ENCODE results near the gene JHY.
"Not testable (repeated sequence)": the region's sequence is repeated elsewhere in the genome, so short reads cannot be mapped to it uniquely, and the experiment has no call there.

The JHY gene

GRCh38 chr11:122882189-122882856 is at the start of gene JHY:
Gene JHY (plus strand): TSS chr11:122882759. CDS start chr11:122885850, 3,091 bp downstream.
- no peak for DNase-seq

GRCh38 chr11:122833846-122834464 is 48.6 kb upstream of the JHY start:
- DNase-seq: peak; percentile 30

- no peak for DNase-seq
Measured at GRCh38 chr11:122836916-122837315, 45.6 kb upstream of the JHY start.

GRCh38 chr11:122837528-122838346 is 44.8 kb upstream of the JHY start:
- no peak for DNase-seq

- DNase-seq: no peak
Measured at GRCh38 chr11:122843281-122844141, 39.0 kb upstream of the JHY start.

GRCh38 chr11:122847466-122847865 is 35.1 kb upstream of the JHY start:
- DNase-seq: peak; percentile 88

GRCh38 chr11:122848186-122848585 is 34.4 kb upstream of the JHY start:
- peak; percentile 49 for DNase-seq

- peak; percentile 57 for DNase-seq
Measured at GRCh38 chr11:122850076-122850631, 32.4 kb upstream of the JHY start.

GRCh38 chr11:122851366-122851966 is 31.1 kb upstream of the JHY start:
- DNase-seq: peak; percentile 51

- DNase-seq: no peak
Measured at GRCh38 chr11:122852074-122852795, 30.3 kb upstream of the JHY start.

- DNase-seq: peak; percentile 41
Measured at GRCh38 chr11:122852796-122853160, 29.8 kb upstream of the JHY start.

GRCh38 chr11:122853261-122853660 is 29.3 kb upstream of the JHY start:
- DNase-seq: no peak

- DNase-seq: peak; percentile 83
Measured at GRCh38 chr11:122853971-122854446, 28.6 kb upstream of the JHY start.

- DNase-seq: no peak
Measured at GRCh38 chr11:122861631-122862030, 20.9 kb upstream of the JHY start.

GRCh38 chr11:122862091-122862490 is 20.5 kb upstream of the JHY start:
- DNase-seq: no peak

- DNase-seq: not testable (repeated sequence)
Measured at GRCh38 chr11:122863154-122863553, 19.4 kb upstream of the JHY start.

- peak; percentile 72 for DNase-seq
Measured at GRCh38 chr11:122863704-122864326, 18.7 kb upstream of the JHY start.

- peak; percentile 86 for DNase-seq
Measured at GRCh38 chr11:122864386-122865115, 18.0 kb upstream of the JHY start.

GRCh38 chr11:122869622-122870021 is 12.9 kb upstream of the JHY start:
- DNase-seq: no peak

GRCh38 chr11:122871302-122871701 is 11.3 kb upstream of the JHY start:
- DNase-seq: no peak

All from inflammatory macrophage treated with lipopolysaccharide for 4 hours (primary cell).